ENCODE measurements around the gene ANKRD13D.

Gene ANKRD13D

DNA sequence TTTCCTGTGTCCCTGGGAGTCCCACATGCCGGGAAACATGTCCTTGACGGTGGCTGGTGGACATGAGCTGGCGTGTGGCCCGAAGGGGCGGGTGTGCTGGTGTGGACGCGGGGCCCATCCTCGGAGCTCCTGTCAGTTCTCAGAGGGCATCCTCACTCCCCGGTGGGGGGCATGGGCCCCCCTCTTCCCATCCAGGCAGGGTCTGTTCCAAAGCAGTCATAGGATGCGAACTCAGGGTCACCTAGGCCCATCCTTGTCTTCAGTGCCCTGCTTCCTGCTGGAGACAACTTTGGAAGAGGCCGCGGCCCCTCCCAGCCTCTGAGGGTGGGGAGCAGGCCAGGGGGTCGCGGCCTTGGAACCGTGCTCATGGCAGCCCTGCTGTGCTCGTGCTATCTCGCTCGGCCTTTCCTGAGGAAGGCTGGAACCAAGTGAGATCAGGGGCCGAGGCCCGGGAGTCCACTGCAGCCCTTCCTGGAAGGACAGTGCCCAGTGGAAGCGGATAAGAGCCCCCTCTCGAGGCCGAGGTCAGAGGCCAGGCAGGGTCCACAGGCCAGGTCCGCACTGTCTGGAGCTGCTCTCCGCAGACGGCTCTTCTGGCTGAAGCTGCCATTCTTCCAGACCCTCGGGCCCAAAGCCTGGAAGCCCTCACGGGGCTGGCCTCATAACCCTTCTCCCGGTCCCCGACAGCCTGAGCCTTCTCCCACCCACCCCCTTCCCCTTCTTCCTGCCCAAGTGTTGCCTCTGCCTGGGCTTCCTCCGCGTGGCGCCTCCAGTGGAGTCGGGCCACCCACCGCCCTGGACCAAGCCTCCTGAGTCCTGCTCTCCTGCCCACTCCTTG, 14.1 kb upstream of the ANKRD13D start:
- DNase-seq, result no peak

DNA sequence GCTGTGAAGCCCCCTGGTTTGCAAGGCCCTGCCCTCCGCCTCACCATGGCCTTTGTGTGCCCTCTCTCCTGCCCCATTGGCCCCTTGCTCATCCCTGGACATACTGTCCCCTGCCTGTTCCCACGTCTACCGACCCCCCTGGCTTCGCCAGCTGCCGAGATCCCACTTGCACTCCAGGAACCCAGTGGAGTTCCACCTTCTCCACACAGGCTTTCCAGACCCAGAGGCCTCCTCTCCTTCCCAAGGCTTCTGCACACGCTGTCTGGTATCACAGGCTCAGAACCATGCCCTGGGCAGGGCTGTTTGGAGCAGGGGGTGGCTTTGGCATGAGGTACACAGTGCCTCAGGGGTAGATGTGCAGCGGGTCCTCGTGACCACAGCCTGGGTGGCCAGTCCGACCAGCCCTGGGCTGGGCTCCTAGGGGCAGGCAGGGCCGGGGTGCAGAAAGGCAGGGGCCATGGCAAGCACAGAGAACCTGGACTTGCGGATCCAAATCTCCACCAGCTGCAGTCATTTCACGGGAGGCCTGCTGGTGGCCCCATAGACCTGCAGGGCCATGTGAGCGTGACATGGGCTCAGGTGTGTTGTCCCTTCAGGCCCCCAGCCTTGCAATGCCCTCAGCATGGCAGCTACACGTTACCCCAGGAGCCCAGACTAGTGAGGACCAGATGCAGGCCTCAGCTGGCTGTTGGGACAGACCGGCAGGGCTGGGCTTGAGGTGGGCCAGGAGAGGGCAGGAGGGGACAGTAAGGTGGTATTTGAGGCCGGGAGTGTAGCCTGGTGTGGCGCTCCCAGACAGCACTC, 13.3 kb upstream of the ANKRD13D start:
- DNase-seq, result no peak

GRCh38 chr11:67276781-67277230, 12.3 kb upstream of the ANKRD13D start:
- peak; percentile 50 for DNase-seq

DNA sequence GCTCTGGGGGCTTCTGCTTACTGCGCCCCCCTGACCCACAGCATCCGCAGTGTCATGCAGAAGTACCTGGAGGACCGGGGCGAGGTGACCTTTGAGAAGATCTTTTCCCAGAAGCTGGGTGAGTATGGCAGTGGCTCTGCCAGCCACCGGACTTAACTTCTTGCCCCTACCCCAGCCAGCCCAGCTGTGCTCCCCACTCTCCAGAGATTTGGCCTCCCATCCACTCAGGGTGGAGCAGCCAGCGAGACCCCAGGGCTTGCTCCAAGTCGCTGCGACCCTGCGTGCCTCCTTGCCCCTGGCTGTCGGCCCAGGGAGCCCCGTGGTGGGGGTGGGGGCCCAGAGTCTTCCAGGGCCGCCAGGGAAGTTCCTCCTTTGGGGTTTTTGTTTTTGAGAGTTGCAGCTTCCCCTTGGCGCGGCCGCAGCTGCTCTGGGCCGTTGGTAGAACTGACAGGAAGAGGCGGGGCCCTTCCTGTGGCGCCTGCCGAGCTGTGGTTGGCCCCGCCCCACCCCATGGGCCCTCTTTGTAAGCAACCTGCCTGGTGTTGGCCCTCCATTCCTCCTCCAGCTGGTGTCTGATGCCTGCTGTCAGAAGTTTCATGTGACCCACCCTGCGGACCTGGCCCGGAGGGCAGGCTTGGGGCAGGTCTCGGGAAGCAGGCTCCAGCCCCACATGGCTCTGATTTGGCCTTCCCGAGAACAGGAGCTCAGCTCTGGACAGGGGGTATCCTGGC, 11.7 kb upstream of the ANKRD13D start:
- peak; percentile 94 for DNase-seq

GRCh38 chr11:67278135-67278938, 10.8 kb upstream of the ANKRD13D start:
- DNase-seq, result no peak

DNA sequence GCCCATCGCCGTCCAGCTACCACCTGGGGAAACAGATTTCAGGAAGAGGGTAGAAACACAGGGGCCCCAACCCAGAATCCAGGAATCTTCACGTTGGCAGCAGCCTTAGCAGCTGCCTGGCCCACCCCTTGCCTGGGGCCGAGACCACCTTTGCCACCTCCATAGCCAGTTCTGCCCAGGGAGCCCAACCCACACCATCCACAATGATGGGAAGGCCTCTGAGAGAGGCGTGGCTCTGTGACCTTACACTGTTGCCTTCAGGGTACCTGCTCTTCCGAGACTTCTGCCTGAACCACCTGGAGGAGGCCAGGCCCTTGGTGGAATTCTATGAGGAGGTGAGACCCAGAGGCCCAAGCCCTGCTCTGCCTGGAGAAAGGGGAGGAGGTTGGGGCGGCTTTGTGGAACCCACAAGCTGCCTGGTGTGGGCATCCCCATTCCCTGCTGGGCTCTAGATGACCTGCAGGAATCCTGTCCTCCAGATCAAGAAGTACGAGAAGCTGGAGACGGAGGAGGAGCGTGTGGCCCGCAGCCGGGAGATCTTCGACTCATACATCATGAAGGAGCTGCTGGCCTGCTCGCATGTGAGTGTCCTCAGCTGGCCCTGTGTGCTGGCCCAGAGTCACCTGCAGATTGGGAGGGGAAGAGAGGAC, 10.0 kb upstream of the ANKRD13D start:
- DNase-seq, result no peak

- no peak for DNase-seq
Observed at GRCh38 chr11:67279589-67280340, 9.3 kb upstream of the ANKRD13D start.

DNA sequence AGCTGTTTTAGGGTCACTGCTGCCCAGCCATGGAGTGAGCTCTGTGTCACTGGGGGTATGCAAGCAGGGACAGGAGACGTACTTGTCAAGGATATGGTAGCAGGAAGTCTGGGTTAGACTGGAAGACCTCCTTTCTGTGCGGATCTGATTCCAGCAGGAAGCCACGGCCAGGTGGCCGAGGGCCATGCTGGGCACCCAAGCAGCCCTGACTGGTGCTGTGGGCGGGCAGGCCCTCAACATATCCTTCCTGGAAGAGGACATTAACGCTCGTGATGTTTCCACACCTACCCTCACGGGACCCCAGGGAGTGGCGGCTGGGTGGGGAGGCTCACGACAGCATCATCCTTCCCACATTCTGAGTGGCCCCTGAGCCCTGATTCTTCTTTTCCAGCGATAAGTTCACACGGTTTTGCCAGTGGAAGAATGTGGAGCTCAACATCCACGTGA, 8.7 kb upstream of the ANKRD13D start:
- DNase-seq, result no peak

DNA sequence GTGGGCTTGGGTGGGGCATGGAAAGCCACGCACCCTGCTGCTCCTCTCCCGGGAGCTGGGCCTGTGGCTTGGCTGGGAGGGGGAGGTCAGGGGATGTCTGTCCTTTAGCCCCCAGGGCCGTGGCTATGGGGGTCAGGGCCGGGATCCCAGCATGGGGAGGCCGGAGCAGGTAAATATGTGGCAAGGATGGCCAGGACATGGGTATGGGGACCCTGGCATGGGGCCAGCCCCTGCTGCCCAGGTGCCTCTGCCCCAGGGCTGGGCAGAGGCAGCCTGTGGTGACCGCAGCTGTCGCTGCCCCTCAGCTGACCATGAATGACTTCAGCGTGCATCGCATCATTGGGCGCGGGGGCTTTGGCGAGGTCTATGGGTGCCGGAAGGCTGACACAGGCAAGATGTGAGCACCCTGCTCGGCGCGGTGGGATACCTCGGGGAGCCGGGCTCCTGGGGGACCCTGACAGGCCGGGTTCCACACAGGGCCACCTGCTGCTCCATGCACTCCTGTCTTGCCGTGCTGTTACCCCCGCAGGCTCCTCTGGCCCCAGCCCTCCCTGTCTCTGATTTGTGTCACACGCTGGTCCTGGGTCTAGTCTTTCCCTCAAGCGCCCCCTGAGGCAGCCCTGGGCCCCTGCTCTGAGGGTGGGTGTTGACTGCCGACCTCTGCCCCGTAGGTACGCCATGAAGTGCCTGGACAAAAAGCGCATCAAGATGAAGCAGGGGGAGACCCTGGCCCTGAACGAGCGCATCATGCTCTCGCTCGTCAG, 8.1 kb upstream of the ANKRD13D start:
- no peak for DNase-seq

- no peak for DNase-seq
Observed at GRCh38 chr11:67281552-67282150, 7.5 kb upstream of the ANKRD13D start.

GRCh38 chr11:67282155-67282875, 6.8 kb upstream of the ANKRD13D start:
- no peak for DNase-seq

DNA sequence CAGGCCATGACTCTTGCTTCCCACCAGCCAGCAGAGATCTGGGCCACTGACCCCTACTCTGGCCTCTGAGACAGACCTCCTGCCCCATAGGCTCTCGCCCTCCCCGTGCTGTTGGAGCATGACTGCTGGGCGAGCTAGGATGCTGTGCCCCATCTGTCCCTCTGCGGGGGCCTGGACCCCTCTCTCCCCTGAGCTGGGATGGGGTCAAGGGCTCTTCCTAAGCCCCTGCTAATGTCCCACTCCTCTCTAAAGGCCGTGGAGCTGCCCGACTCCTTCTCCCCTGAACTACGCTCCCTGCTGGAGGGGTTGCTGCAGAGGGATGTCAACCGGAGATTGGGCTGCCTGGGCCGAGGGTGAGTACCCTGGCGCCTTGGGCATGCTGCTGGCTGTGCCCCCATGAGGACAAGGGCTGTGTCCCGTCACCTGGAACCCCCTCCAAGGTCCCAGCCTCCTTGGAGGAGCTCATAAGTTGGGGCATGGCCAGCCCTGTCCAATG, 6.2 kb upstream of the ANKRD13D start:
- no peak for DNase-seq

DNA sequence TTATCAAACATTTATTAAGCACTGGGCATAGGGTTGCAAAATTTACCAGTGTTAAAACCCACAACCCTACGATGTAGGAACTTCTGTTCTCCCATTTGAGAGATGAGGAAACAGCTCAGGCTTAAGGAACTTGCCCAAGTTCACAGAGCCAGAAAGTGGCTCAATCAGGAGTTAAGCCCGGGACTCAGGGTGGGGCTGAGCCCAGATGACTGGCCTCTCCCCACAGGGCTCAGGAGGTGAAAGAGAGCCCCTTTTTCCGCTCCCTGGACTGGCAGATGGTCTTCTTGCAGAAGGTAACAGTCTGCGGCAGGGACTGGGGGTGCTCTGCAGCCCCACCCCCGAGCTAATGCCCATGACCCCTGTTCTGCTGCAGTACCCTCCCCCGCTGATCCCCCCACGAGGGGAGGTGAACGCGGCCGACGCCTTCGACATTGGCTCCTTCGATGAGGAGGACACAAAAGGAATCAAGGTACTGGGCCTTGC, 5.6 kb upstream of the ANKRD13D start:
- DNase-seq, result no peak

- DNase-seq, result no peak
Observed at GRCh38 chr11:67284811-67285540, 4.1 kb upstream of the ANKRD13D start.

- DNase-seq, result peak; percentile 58
Observed at GRCh38 chr11:67285541-67286498, 3.3 kb upstream of the ANKRD13D start.

DNA sequence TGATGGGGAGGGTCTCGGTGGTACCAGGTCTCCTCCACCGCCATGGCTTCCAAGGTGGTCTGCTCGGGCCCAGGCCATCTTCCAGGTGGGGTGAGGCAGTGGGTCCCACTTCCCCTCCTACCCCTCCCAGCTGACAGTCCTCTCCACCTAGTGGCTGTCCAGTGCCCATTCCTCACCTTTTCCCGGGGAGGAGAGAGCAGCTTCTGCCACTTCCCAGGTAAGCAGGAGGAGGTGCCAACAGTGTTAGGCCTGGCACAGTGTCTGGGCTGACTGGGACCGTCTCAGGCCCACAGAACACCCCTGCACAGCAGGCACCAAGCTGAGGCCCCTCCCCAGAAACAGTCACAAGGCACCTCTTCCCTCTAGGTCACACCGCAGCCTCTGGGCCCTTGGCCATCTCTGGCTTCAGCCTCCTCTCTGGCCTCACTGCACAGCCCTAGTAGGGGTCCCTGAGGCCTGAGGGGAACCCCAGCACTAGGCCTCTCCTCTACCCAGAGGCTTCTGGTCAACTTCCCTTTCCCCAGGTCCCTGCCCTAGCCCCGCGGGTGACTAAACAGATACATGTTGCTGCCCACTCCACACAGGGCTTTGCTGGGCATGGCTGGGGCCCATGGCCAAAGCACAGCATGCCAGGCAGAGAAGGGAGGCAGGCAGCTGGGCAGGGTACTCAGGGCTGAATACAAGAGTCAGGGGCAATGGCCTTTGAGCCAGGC, 2.3 kb upstream of the ANKRD13D start:
- DNase-seq, result no peak
